OCI-LY7 (cell line): Measurements from ENCODE around the gene ADIG. TPM values are rescaled to one million over a fixed set of nuclear protein-coding genes. Genes with fewer than 3 reads are reported as not detected.

Experiments
- BruUV-seq: library from RNA; stranded (reverse); fragments of 400-500 nt; replicated peaks from 2 replicates; lab custom pipeline; 2021; lab: Mats Ljungman, UMichigan
- CTCF ChIA-PET: fragments of 300-600 bp; sonication (Branson Sonifier 250); formaldehyde crosslinking; loops from one replicate; lab custom pipeline; 2022; ENCODE audit warnings: antibody characterized with exemption; ENCODE audit not compliant: unreplicated experiment; lab: Charles Lee
- POLR2A ChIA-PET: fragments of 300-600 bp; sonication (Branson Sonifier 250); formaldehyde crosslinking; loops from one replicate; lab custom pipeline; 2022; ENCODE audit warnings: antibody characterized with exemption; lab: Charles Lee
- DNase-seq: peaks from one replicate; pipeline ENCODE4 v3.0.0-alpha.2; 2015; ENCODE audit warnings: low spot score
- H2AFZ ChIP-seq: fragments of 200-600 bp; sonication (generic), shearing (Covaris generic); 2 replicates; pipeline ENCODE4 v1.6.1; 2014; ENCODE audit warnings: mild to moderate bottlenecking, antibody characterized with exemption, low read length, moderate library complexity
- H3K27ac ChIP-seq: fragments of 200-600 bp; sonication (generic); 2 replicates; pipeline ENCODE4 v1.5.1; 2014; ENCODE audit warnings: mixed run types, low read depth, mild to moderate bottlenecking, moderate library complexity, low read length, inconsistent platforms; ENCODE audit not compliant: poor library complexity, severe bottlenecking
- H3K36me3 ChIP-seq: fragments of 200-600 bp; sonication (generic); 2 replicates; pipeline ENCODE4 v1.6.1; 2014; ENCODE audit warnings: mild to moderate bottlenecking, antibody characterized with exemption, low read length, moderate library complexity, mixed read lengths; ENCODE audit not compliant: insufficient read depth
- H3K4me1 ChIP-seq: fragments of 200-600 bp; sonication (generic); 2 replicates; pipeline ENCODE4 v1.5.1; 2014; ENCODE audit warnings: mild to moderate bottlenecking, low read length; ENCODE audit not compliant: insufficient read depth, poor library complexity, severe bottlenecking
- H3K4me2 ChIP-seq: fragments of 200-600 bp; sonication (generic); 2 replicates; pipeline ENCODE4 v1.6.1; 2014; ENCODE audit warnings: mild to moderate bottlenecking, low read length
- H3K4me3 ChIP-seq: fragments of 200-600 bp; sonication (generic); 2 replicates; pipeline ENCODE4 v1.5.1; 2014; ENCODE audit warnings: mild to moderate bottlenecking, low read depth, low read length; ENCODE audit not compliant: poor library complexity, severe bottlenecking
- H3K79me2 ChIP-seq: fragments of 200-600 bp; sonication (generic); 2 replicates; pipeline ENCODE4 v1.6.1; 2016; ENCODE audit warnings: low read depth, mild to moderate bottlenecking, low read length, moderate library complexity, mixed read lengths; ENCODE audit not compliant: insufficient read depth
- H3K9me2 ChIP-seq: fragments of 200-600 bp; sonication (generic); 2 replicates; pipeline ENCODE4 v1.6.1; 2016; ENCODE audit warnings: mild to moderate bottlenecking, low read length, mixed read lengths; ENCODE audit not compliant: insufficient read depth
- H3K9me3 ChIP-seq: fragments of 200-600 bp; sonication (generic); 2 replicates; pipeline ENCODE4 v1.6.1; 2014; ENCODE audit warnings: mild to moderate bottlenecking, mixed run types, low read length, mixed read lengths
- H4K20me1 ChIP-seq: fragments of 200-600 bp; sonication (generic); 2 replicates; pipeline ENCODE4 v1.6.1; 2014; ENCODE audit warnings: mild to moderate bottlenecking, antibody characterized with exemption, low read length, moderate library complexity, mixed read lengths; ENCODE audit not compliant: insufficient read depth
- CTCF ChIP-seq: fragments of 200-600 bp; sonication (generic); conservative IDR thresholded peaks from 2 replicates; pipeline ENCODE4 v1.5.1; 2014; ENCODE audit warnings: mild to moderate bottlenecking, antibody characterized with exemption, low read length, moderate library complexity, mixed read lengths
- EZH2phosphoT487 ChIP-seq: fragments of 200-600 bp; sonication (generic); IDR thresholded peaks from 2 replicates; pipeline ENCODE4 v1.6.1; 2018; ENCODE audit warnings: low read depth, borderline replicate concordance, mild to moderate bottlenecking, mixed run types, antibody characterized with exemption, low read length, moderate library complexity, mixed read lengths
- intact Hi-C: fragments of 100-400 bp; cut with micrococcal nuclease; formaldehyde crosslinking; loops from one replicate; pipeline ENCODE4 v1.10.0; 2022; ENCODE audit not compliant: unreplicated experiment
- total RNA-seq, 2 experiments: library from RNA; depleted of rRNA in 1 of 2; stranded (reverse); fragments of >200 nt in 1 of 2; shearing (Covaris generic) in 1 of 2; gene quantifications; 2 replicates each; pipeline ENCODE4 v1.2.3, GENCODE V29; 2014 to 2022

Gene ADIG
- total RNA-seq, 2 experiments from 2014 or later: not detected

DNA sequence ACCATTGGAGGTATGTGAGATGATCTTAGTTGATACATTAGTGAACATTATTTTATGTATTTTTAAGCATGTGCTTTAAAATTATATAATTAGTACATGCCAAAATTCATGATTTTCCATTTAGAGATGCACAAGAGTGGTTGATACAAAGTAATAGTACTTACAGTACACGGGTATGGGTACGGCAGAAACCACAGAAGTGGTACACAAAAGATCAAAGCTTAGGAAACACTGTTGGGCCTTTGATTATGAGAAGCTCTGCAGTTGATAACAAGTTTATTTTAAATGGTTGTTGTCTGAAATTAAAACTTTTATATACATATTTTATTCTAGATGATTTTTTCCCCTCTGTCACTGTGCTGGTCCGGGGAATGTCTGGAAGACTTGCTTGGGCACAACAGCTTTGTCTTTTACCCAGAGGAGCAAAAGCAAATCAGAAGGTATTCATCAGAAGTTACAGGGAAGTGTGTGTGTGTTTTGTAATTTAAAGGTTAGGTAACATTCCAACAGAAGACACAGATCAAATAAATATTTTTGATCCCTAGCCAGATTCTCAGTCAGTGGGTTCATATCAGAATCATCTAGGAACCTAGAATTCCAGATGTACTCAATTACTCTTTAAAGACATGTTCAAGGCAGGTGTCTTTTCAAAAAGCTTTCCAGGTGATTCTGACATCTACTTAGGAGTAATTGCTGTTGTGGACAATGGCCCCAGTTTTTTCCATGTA is 32.5 kb upstream of the ADIG start:
- Histone ChIP-seq H3K4me3 (no peak overlapping the region), H3K36me3 (peaks cover 92% of the 10 kb centered on the region), H3K9me2 (no peaks in the 10 kb centered on the region), H3K4me1 (no peaks in the 10 kb centered on the region), H3K9me3 (no peaks in the 10 kb centered on the region), H3K27ac (no peak overlapping the region), H3K4me2 (no peak overlapping the region), H4K20me1 (no peaks in the 10 kb centered on the region), H3K79me2 (no peaks in the 10 kb centered on the region), H2AFZ (no peak overlapping the region)
- no peak for DNase-seq
- TF ChIP-seq CTCF (no peak), EZH2phosphoT487 (no peak)
- ChIA-PET CTCF (no interaction called here), POLR2A (interaction anchor here (1.0 kb wide), 1 partner anchor 15 kb away, joined by 6 read pairs; no protein-coding TSS in a partner anchor)
- BruUV-seq: no TSS peak
- intact Hi-C loops: no loop called here

DNA sequence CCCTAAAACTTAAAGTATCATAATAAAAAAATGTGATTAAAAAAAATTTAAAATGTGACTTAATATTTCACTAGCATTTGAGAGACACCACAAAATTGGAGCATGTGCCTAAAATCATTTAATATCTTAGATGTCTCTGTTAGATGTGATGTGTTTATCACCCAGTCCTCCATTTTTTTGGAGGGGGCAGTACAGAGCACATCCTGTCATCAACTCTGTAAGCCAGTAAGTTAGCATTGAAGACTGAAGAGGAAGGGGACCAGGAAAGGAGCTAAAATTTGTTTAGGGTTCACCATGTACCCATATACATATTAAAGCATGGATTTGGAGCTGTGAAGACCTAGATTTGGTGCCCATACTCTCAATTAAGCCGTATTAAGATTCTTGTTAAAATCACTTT is 30.7 kb upstream of the ADIG start:
- intact Hi-C loops: no loop called here
- no TSS peak for BruUV-seq
- Histone ChIP-seq H3K79me2 (no peaks in the 10 kb centered on the region), H3K9me3 (no peaks in the 10 kb centered on the region), H3K9me2 (no peaks in the 10 kb centered on the region), H3K36me3 (peaks cover 92% of the 10 kb centered on the region), H3K4me1 (no peaks in the 10 kb centered on the region), H3K4me2 (no peak overlapping the region), H2AFZ (no peak overlapping the region), H3K4me3 (no peak overlapping the region), H4K20me1 (no peaks in the 10 kb centered on the region), H3K27ac (no peak overlapping the region)
- POLR2A ChIA-PET: no interaction called here
- CTCF ChIA-PET: no interaction called here
- peak; percentile 41 for DNase-seq
- TF ChIP-seq EZH2phosphoT487: no peak
- peak; percentile 69 for TF ChIP-seq CTCF

- intact Hi-C loops: no loop called here
Measured at GRCh38 chr20:38551056-38551626, 29.9 kb upstream of the ADIG start.

More at GRCh38 chr20:38551056-38551626, 29.9 kb upstream of the ADIG start:
- no peaks in the 10 kb centered on the region for H3K4me1 ChIP-seq
- H2AFZ ChIP-seq: no peak overlapping the region
- no peak overlapping the region for H3K4me3 ChIP-seq
- no peaks in the 10 kb centered on the region for H3K9me3 ChIP-seq
- H3K9me2 ChIP-seq: no peaks in the 10 kb centered on the region
- BruUV-seq: no TSS peak
- DNase-seq: no peak
- no peak overlapping the region for H3K27ac ChIP-seq
- POLR2A ChIA-PET: no interaction called here
- H3K36me3 ChIP-seq: peaks cover 92% of the 10 kb centered on the region
- no peak overlapping the region for H3K4me2 ChIP-seq
- TF ChIP-seq EZH2phosphoT487 (no peak), CTCF (no peak)
- CTCF ChIA-PET: no interaction called here
- H3K79me2 ChIP-seq: no peaks in the 10 kb centered on the region
- no peaks in the 10 kb centered on the region for H4K20me1 ChIP-seq
